NCI-H1694 (cell line): ENCODE measurements around the gene DET1.

Experiments used
- DNase-seq: peaks from one replicate; lab custom pipeline; 2025; lab: John Stamatoyannopoulos, UW

Gene DET1

DNA sequence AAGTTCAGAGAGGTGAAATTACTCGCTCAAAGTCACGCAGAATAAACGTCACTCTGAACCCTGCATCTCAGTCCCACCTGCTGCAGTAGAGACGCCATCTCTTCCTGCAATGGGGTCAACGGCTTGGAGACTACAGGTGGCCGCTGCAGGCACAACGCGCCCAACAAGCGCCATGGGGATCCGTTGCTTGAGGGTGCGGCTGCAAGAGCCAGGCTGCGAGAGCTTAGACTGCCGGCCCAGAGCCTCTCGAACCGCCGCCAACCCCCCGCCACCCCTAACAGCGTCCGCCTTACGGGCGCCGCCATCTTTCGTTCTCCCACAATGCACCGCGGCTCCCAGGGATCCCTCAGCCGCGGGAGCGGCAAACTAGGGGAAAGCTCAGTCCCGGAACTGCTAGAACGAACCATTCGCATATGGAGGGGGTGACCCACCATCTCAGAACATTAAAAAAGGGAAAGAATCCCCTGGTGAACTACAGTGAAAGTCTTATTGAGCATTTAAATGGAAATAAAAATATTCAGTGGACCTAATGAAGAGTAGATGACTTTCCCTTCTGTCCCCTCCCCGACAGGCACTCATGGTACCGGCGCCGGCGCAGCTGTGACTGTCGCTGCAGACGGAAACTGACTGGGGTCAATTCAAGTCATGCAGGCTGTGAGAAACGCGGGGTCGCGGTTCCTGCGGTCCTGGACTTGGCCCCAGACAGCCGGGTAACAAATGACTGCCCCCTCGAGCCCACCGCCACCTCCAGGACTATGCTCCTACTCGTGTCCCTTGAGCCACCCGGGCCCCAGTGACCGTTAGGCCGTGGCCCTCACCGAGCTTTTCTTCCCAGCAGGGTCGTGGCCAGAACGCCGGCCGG lies 79.2 kb downstream of the DET1 start, which contains the start of the genes MRPL46 and MRPS11:
Gene MRPL46 (minus strand): TSS at position 316 of the 862 bp plus-strand sequence. CDS start 11 bp downstream, at position 305.
Gene MRPS11 (plus strand): TSS at position 636 of the 862 bp plus-strand sequence. CDS start 10 bp downstream, at position 646.
- DNase-seq = peak; percentile 64

- DNase-seq = no peak
Measured at GRCh38 chr15:88465633-88466224, 80.8 kb downstream of the DET1 start.

GRCh38 chr15:88463870-88464532 lies 82.5 kb downstream of the DET1 start:
- DNase-seq = no peak
